Mucosa of descending colon (tissue), 3 donors: Measurements from ENCODE around the gene CYB561A3. TPM values are rescaled to one million over a fixed set of nuclear protein-coding genes. Genes with fewer than 3 reads are reported as not detected.

Experiments used
- ATAC-seq: fragments of 200-7000 bp; cut with Tn5 transposase; one replicate; pipeline ENCODE4 v1.9.1; 2020; ENCODE audit warnings: mild to moderate bottlenecking, moderate library complexity
- DNase-seq, 3 donors: peaks; one replicate each; pipeline ENCODE4 v3.0.0-alpha.2; 2020
- H3K36me3 ChIP-seq: fragments of 200-600 bp; one replicate; pipeline ENCODE4 v1.8.0; 2021; ENCODE audit warnings: low read depth, mild to moderate bottlenecking
- H3K4me1 ChIP-seq: fragments of 200-600 bp; one replicate; pipeline ENCODE4 v1.8.0; 2021; ENCODE audit warnings: low read depth, mild to moderate bottlenecking
- H3K4me3 ChIP-seq: fragments of 200-600 bp; one replicate; pipeline ENCODE4 v1.8.0; 2021; ENCODE audit warnings: mild to moderate bottlenecking
- H3K9me3 ChIP-seq: fragments of 200-600 bp; one replicate; pipeline ENCODE4 v1.8.0; 2021; ENCODE audit warnings: mild to moderate bottlenecking
- intact Hi-C, 2 donors: fragments of 100-400 bp; cut with DNase I in 1 of 2; cut with micrococcal nuclease in 1 of 2; formaldehyde crosslinking; loops; one replicate each; pipeline versions ENCODE4 v1.11.0 to v1.11.1; 2022; cut with DNase I, micrococcal nuclease
- total RNA-seq, 3 donors: library from RNA; stranded (reverse); fragmentation: NEBNext Ultra II Directional in 2 of 3; extraction: Animal tissue kit (Norgen Biotek cat#: 25700) in 2 of 3; gene quantifications; one replicate each; pipeline versions ENCODE4 v1.2.1 to v1.2.4, GENCODE V29; 2021 to 2023
- TF ChIP-seq, protein P1 (sequence below): fragments of 200-600 bp; IDR thresholded peaks from one replicate; pipeline ENCODE4 v1.8.0; 2022; ENCODE audit warnings: antibody characterized with exemption, mild to moderate bottlenecking
- donor health status: DM: no; HTN: no; CAD: no; lungs with moderate emphysema.
- donor health status: DM: no; HTN: no; CAD: no.
- donor health status: DM: no; HTN: yes; CAD: no.

The CYB561A3 gene
- total RNA-seq, 3 donors from 2014 or later = 65.0 to 91.0 (median 66.6) TPM

DNA sequence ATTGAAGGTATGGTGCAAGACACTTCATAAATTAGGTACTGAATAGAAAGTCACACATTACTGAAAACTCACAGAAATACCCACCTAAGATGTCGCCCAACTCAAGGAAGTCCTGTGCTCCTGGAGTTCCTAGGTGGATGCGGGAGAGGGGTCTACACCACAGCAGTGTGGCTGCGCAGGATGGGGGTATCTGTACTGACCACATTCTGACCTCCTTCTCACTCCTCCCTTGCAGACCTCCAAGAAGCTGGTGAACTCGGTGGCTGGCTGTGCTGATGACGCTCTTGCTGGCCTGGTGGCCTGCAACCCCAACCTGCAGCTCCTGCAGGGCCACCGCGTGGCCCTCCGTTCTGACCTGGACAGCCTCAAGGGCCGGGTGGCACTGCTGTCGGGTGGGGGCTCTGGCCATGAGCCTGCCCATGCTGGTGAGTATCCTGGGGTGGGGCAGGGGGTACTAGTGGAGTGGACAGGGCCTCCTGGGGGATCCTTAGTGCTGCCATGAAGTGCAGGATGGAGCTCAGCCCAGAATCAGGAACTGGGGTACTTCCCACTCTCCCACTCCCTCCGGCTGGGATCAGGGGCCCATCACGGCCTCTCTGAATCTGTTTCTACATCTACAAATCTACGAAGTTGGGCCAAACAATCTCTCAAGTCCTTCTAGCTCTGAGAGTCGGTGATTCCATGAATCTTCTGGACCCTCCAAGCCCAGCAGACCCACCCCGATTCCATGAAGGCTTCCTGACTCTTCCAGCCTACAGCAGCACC, 23.8 kb downstream of the CYB561A3 start:
- ATAC-seq = no peak
- Histone ChIP-seq H3K36me3 (no peaks in the 10 kb centered on the region), H3K4me3 (no peak overlapping the region), H3K9me3 (no peaks in the 10 kb centered on the region), H3K4me1 (peaks cover 14% of the 10 kb centered on the region)
- no peak for DNase-seq
- TF ChIP-seq, protein P1, sequence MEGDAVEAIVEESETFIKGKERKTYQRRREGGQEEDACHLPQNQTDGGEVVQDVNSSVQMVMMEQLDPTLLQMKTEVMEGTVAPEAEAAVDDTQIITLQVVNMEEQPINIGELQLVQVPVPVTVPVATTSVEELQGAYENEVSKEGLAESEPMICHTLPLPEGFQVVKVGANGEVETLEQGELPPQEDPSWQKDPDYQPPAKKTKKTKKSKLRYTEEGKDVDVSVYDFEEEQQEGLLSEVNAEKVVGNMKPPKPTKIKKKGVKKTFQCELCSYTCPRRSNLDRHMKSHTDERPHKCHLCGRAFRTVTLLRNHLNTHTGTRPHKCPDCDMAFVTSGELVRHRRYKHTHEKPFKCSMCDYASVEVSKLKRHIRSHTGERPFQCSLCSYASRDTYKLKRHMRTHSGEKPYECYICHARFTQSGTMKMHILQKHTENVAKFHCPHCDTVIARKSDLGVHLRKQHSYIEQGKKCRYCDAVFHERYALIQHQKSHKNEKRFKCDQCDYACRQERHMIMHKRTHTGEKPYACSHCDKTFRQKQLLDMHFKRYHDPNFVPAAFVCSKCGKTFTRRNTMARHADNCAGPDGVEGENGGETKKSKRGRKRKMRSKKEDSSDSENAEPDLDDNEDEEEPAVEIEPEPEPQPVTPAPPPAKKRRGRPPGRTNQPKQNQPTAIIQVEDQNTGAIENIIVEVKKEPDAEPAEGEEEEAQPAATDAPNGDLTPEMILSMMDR = no peak
- intact Hi-C loops = loop anchor here (2.0 to 5.0 kb wide), 2 partner anchors 44 to 47 kb away; no protein-coding TSS in a partner anchor

DNA sequence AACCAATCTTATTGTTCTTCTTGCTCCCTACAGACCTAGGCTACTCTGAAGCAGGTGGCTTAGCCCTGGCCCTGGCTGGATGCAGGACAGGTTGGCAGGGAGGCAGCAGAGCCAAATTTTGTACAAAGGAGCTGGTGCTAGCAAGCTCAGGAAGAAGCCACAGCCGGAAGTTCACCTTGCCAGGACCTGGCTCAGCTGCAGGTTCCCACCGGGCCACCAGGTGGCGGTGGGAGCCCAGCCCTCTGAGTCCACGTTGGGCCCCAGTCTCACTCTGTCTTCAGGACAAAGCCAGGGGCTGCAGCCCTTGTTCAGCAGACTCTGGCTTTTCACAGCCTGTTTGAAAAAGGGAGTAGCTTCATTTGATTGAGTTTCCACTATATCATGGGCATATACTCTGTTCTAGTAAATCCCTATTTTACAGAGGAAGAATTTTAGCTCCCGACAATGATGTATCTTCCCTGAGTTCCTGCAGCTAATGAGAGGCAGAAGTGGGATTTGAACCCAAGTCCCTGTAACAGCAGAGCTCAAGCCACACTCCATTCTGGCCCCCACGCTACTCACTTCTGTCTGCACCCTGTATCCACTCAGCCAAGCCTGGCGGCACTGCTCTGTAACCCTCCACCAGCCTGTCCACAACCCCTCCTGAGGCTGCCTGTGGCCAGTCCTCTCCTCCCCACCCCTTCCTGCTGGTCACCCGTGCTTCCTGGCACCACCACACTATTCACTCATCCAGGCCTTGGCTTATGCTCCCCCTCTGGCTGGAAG, 25.3 kb downstream of the CYB561A3 start:
- Histone ChIP-seq H3K4me1 (peaks cover 21% of the 10 kb centered on the region), H3K9me3 (no peaks in the 10 kb centered on the region), H3K36me3 (no peaks in the 10 kb centered on the region), H3K4me3 (no peak overlapping the region)
- intact Hi-C loops = loop anchor here (2.0 to 5.0 kb wide), 2 partner anchors 46 to 48 kb away; no protein-coding TSS in a partner anchor
- peak; percentile 86 to 90 (median 88) for DNase-seq
- TF ChIP-seq, protein P1 = peak; percentile 97
- peak; percentile 80 for ATAC-seq

DNA sequence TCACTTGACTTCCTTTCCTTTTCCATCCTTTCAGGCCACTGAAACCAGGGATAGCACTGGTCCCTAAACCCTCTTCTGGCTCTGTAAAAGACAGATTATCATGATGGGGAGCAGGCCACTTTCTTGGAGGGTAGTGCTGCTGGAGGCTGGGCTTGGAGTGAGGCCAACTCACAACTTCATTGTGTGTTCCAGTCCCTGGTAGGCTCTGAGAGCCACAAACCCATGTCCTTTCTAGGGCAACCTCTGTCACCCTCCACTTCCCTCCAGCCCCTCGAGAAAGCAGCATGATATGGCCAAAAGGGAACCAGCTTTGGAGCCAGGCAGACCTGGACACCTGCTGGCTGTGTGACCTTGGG, 26.3 kb downstream of the CYB561A3 start:
- ATAC-seq (no peak), DNase-seq (no peak)
- Histone ChIP-seq H3K9me3 (no peaks in the 10 kb centered on the region), H3K36me3 (no peaks in the 10 kb centered on the region), H3K4me3 (no peak overlapping the region), H3K4me1 (peaks cover 28% of the 10 kb centered on the region)
- TF ChIP-seq, protein P1 = no peak
- intact Hi-C loops = loop anchor here in 1 of 2 donors (5.0 kb wide), 1 partner anchor 47 kb away; no protein-coding TSS in a partner anchor

DNA sequence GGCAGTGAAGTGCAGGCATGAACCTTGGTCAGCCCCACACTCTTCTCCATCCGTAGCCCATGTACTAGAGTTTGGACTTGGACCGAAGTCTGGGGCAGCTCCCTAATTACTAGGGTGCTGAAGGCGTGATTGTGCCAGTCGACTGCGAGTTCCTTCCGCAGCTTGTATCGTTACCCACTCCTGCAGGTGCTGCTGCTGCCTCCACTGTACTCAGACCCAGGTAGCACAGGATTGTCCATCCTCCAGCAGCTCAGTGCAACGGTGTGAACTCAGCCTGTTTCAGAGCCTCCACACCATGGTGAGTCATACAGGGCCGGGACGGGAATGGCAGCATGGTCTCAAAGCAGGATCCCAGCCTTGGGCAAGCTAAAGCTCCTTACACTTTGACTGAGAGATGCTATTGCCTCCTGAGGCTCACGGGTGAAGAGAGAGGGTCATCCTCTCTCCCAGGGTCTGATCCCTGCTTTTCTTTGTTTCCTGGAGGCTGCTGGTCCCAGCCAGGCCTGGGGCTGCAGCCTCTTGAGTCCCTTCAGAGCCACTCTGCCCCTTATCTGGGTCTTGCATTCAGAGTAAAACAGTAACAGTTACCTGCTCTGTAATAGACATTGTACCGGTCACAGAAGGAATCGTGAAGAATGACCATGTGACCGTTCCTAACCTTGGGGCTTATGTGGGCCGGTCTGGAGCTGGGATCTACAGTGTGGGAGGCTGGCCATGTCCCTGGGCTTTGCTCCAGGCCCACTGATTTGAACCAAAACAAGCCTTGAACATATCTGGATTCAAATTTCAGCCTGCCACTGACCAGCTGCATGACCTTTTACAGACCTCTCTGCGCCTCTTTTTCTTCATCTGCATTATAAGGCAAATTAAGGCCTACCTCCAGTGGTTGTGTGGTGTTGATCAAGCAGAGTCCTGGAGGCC, 27.0 kb downstream of the CYB561A3 start:
- ATAC-seq = no peak
- intact Hi-C loops = loop anchor here in 1 of 2 donors (5.0 kb wide), 1 partner anchor 48 kb away; no protein-coding TSS in a partner anchor
- no peaks in the 10 kb centered on the region for H3K36me3 ChIP-seq
- no peak for DNase-seq
- no peaks in the 10 kb centered on the region for H3K9me3 ChIP-seq
- peaks cover 28% of the 10 kb centered on the region for H3K4me1 ChIP-seq
- no peak overlapping the region for H3K4me3 ChIP-seq
- TF ChIP-seq, protein P1 = no peak
